Right cardiac atrium (tissue), 5 donors: ENCODE measurements around the gene ITPR1. TPM values are rescaled to one million over a fixed set of nuclear protein-coding genes. Genes with fewer than 3 reads are reported as not detected.
A peak's percentile ranks its signal among the peaks of the same experiment; 100 is the strongest.

Experiments
- ATAC-seq, 2 donors: fragments of 200-7000 bp; cut with Tn5 transposase; one replicate each; pipeline versions ENCODE4 v1.8.0 to v1.9.1; 2020; ENCODE audit warnings: moderate library complexity in 2 of 2, mild to moderate bottlenecking in 1 of 2
- DNase-seq, 3 donors: peaks; one replicate each; pipeline ENCODE4 v3.0.0-alpha.2; 2020
- H3K27ac ChIP-seq: one replicate; pipeline ENCODE4 v1.5.1; 2013; ENCODE audit warnings: mild to moderate bottlenecking, low read length, control low read depth, moderate library complexity
- H3K27me3 ChIP-seq: one replicate; pipeline ENCODE4 v1.6.1; 2013; ENCODE audit not compliant: control insufficient read depth, insufficient read depth
- H3K4me1 ChIP-seq: one replicate; pipeline ENCODE4 v1.6.1; 2013; ENCODE audit warnings: low read length; ENCODE audit not compliant: control insufficient read depth, insufficient read depth
- H3K4me3 ChIP-seq: one replicate; pipeline ENCODE4 v1.5.1; 2013; ENCODE audit warnings: low read length, control low read depth
- H3K9me3 ChIP-seq: one replicate; pipeline ENCODE4 v1.6.1; 2013; ENCODE audit warnings: low read length; ENCODE audit not compliant: control insufficient read depth
- WGBS: extraction: QIAGEN DNeasy Blood & Tissue Kit; methylation state at CpG from one replicate; pipeline ENCODE4 v1.1.7; 2013; 5-methylcytosine and 5-hydroxymethylcytosine counted together
- intact Hi-C, 4 donors: fragments of 100-400 bp; cut with DNase I; formaldehyde crosslinking; loops; one replicate each; pipeline versions ENCODE4 v1.11.0 to v1.14.0; 2022 to 2023
- polyA plus RNA-seq: library from polyadenylated mRNA; stranded (reverse); fragments of 200-250 nt; gene quantifications from one replicate; pipeline ENCODE4 v1.2.3, GENCODE V29; 2013
- total RNA-seq, 4 donors: library from RNA; stranded (reverse); fragmentation: NEBNext Ultra II Directional; extraction: Animal tissue kit (Norgen Biotek cat#: 25700); gene quantifications; one replicate each; pipeline ENCODE4 v1.2.1, GENCODE V29; 2021
- donor health status: healthy with polysubstance abuse.
- donor health status: DM: no; HTN: yes; CAD: no.
- donor health status: DM: no; HTN: no; CAD: no.
- donor health status: DM: no; HTN: yes; CAD: no; lungs with severe emphysema.
- donor health status: DM: yes; HTN: yes; CAD: no.

Gene ITPR1
- total and polyA plus RNA-seq, 5 donors, result 13.9 to 59.0 (median 39.5) TPM

- no peak for DNase-seq
- no peak overlapping the region for H3K27ac ChIP-seq
- no peak overlapping the region for H3K4me3 ChIP-seq
- ATAC-seq, result no peak
- intact Hi-C loops, result loop anchor here in 2 of 4 donors (5.0 to 10.0 kb wide), 2 partner anchors 243 to 245 kb away; no protein-coding TSS in a partner anchor
- H3K27me3 ChIP-seq, result no peaks in the 10 kb centered on the region
- WGBS, result 92% methylated on average over 9 of the region's 9 CpGs
- peaks cover 29% of the 10 kb centered on the region for H3K4me1 ChIP-seq
- H3K9me3 ChIP-seq, result no peaks in the 10 kb centered on the region
Measured at GRCh38 chr3:4739289-4740236, 246.4 kb downstream of the ITPR1 start.

GRCh38 chr3:4740397-4741105 is 247.4 kb downstream of the ITPR1 start:
- WGBS, result 48% methylated on average over 13 of the region's 13 CpGs
- H3K4me3 ChIP-seq, result no peak overlapping the region
- intact Hi-C loops, result loop anchor here in 1 of 4 donors (10.0 kb wide), 1 partner anchor 244 kb away; no protein-coding TSS in a partner anchor
- DNase-seq (peak; percentile 60 to 74 (median 61)), ATAC-seq (peak; percentile 54 to 64)
- peaks cover 29% of the 10 kb centered on the region for H3K4me1 ChIP-seq
- H3K9me3 ChIP-seq, result no peaks in the 10 kb centered on the region
- H3K27me3 ChIP-seq, result no peaks in the 10 kb centered on the region
- peak overlapping the region; percentile 94 for H3K27ac ChIP-seq

GRCh38 chr3:4741106-4741403 is 247.9 kb downstream of the ITPR1 start:
- Histone ChIP-seq H3K4me3 (no peak overlapping the region), H3K27me3 (no peaks in the 10 kb centered on the region), H3K9me3 (no peaks in the 10 kb centered on the region), H3K4me1 (peaks cover 29% of the 10 kb centered on the region), H3K27ac (peak overlapping the region; percentile 94)
- intact Hi-C loops, result loop anchor here in 1 of 4 donors (10.0 kb wide), 1 partner anchor 244 kb away; no protein-coding TSS in a partner anchor
- DNase-seq, result no peak
- no peak for ATAC-seq
- WGBS, result 27% methylated on average over 3 of the region's 3 CpGs

- Histone ChIP-seq H3K9me3 (no peaks in the 10 kb centered on the region), H3K27me3 (no peaks in the 10 kb centered on the region), H3K4me1 (peaks cover 29% of the 10 kb centered on the region), H3K4me3 (no peak overlapping the region), H3K27ac (peak overlapping the region; percentile 74)
- peak; percentile 89 to 91 for ATAC-seq
- WGBS, result 33% methylated on average over 14 of the region's 14 CpGs
- intact Hi-C loops, result loop anchor here in 1 of 4 donors (10.0 kb wide), 1 partner anchor 243 kb away; no protein-coding TSS in a partner anchor
- DNase-seq, result peak; percentile 70 to 79 (median 75)
Measured at GRCh38 chr3:4741404-4742307, 248.5 kb downstream of the ITPR1 start.

GRCh38 chr3:4742359-4742758 is 249.2 kb downstream of the ITPR1 start:
- DNase-seq (no peak), ATAC-seq (no peak)
- Histone ChIP-seq H3K4me1 (peaks cover 27% of the 10 kb centered on the region), H3K27ac (peak overlapping the region; percentile 74), H3K4me3 (no peak overlapping the region), H3K9me3 (no peaks in the 10 kb centered on the region), H3K27me3 (no peaks in the 10 kb centered on the region)
- WGBS, result 89% methylated on average over 5 of the region's 5 CpGs
- intact Hi-C loops, result loop anchor here in 1 of 4 donors (10.0 kb wide), 1 partner anchor 242 kb away; no protein-coding TSS in a partner anchor

- ATAC-seq (no peak), DNase-seq (no peak)
- Histone ChIP-seq H3K4me3 (no peak overlapping the region), H3K27me3 (no peaks in the 10 kb centered on the region), H3K27ac (no peak overlapping the region), H3K9me3 (no peaks in the 10 kb centered on the region), H3K4me1 (peaks cover 29% of the 10 kb centered on the region)
- intact Hi-C loops, result loop anchor here in 1 of 4 donors (10.0 kb wide), 1 partner anchor 241 kb away; no protein-coding TSS in a partner anchor
- 85% methylated on average over 4 of the region's 4 CpGs for WGBS
Measured at GRCh38 chr3:4743371-4743770, 250.2 kb downstream of the ITPR1 start.

GRCh38 chr3:4744405-4745234 is 251.5 kb downstream of the ITPR1 start:
- no peaks in the 10 kb centered on the region for H3K27me3 ChIP-seq
- no peak for ATAC-seq
- no peaks in the 10 kb centered on the region for H3K9me3 ChIP-seq
- peaks cover 26% of the 10 kb centered on the region for H3K4me1 ChIP-seq
- 67% methylated on average over 3 of the region's 3 CpGs for WGBS
- intact Hi-C loops, result loop anchor here in 1 of 4 donors (10.0 kb wide), 1 partner anchor 240 kb away; no protein-coding TSS in a partner anchor
- DNase-seq, result no peak
- no peak overlapping the region for H3K27ac ChIP-seq
- no peak overlapping the region for H3K4me3 ChIP-seq

GRCh38 chr3:4745235-4745610 is 252.1 kb downstream of the ITPR1 start:
- Histone ChIP-seq H3K4me1 (peaks cover 27% of the 10 kb centered on the region), H3K27ac (no peak overlapping the region)
- intact Hi-C loops, result loop anchor here in 1 of 4 donors (10.0 kb wide), 1 partner anchor 240 kb away; no protein-coding TSS in a partner anchor

GRCh38 chr3:4746241-4746958 is 253.3 kb downstream of the ITPR1 start:
- Histone ChIP-seq H3K27me3 (no peaks in the 10 kb centered on the region), H3K9me3 (no peaks in the 10 kb centered on the region), H3K4me1 (peaks cover 24% of the 10 kb centered on the region), H3K4me3 (no peak overlapping the region), H3K27ac (no peak overlapping the region)
- DNase-seq (peak in 1 of 3 donors; percentile 46), ATAC-seq (no peak)
- 58% methylated on average over 11 of the region's 11 CpGs for WGBS
- intact Hi-C loops, result loop anchor here in 1 of 4 donors (10.0 kb wide), 1 partner anchor 238 kb away; no protein-coding TSS in a partner anchor

More at GRCh38 chr3:4745235-4745610, 252.1 kb downstream of the ITPR1 start:
- Histone ChIP-seq H3K9me3 (no peaks in the 10 kb centered on the region), H3K27me3 (no peaks in the 10 kb centered on the region), H3K4me3 (no peak overlapping the region)
- 72% methylated on average over 7 of the region's 7 CpGs for WGBS
- DNase-seq, result no peak
- ATAC-seq, result no peak
